HL-60 (cell line): Measurements from ENCODE around the gene TBL3.

Source experiments
- DNase-seq, 2 experiments: peaks; one replicate each; pipeline ENCODE4 v3.0.0-alpha.2; 2010 to 2020; ENCODE audit warnings: low read depth in 1 of 2, low spot score in 1 of 2
- H3K27ac ChIP-seq: fragments of 250-450 bp; sonication (Bioruptor Pico); replicated peaks from 2 replicates; pipeline ENCODE4 v1.5.1; 2020; ENCODE audit warnings: mild to moderate bottlenecking, moderate library complexity
- H3K27me3 ChIP-seq: fragments of 250-450 bp; sonication (Bioruptor Pico); 2 replicates; pipeline ENCODE4 v1.5.1; 2021; ENCODE audit warnings: mild to moderate bottlenecking, moderate library complexity; ENCODE audit not compliant: insufficient read depth, poor library complexity, severe bottlenecking
- H3K4me3 ChIP-seq: replicated peaks from 2 replicates; pipeline ENCODE4 v1.5.1; 2011; ENCODE audit warnings: mild to moderate bottlenecking, control low read depth, low read length; ENCODE audit not compliant: insufficient read depth
- GABPA ChIP-seq: IDR thresholded peaks from 2 replicates; pipeline ENCODE4 v1.6.1; 2012; ENCODE audit warnings: low read depth
- POLR2AphosphoS5 ChIP-seq: IDR thresholded peaks from 2 replicates; pipeline ENCODE4 v1.6.1; 2012; ENCODE audit warnings: low read depth
- SPI1 ChIP-seq: IDR thresholded peaks from 2 replicates; pipeline ENCODE4 v1.6.1; 2012; ENCODE audit warnings: low read depth, mild to moderate bottlenecking, borderline replicate concordance
- TF ChIP-seq, protein P1 (sequence below): IDR thresholded peaks from 2 replicates; pipeline ENCODE4 v1.6.1; 2012; ENCODE audit warnings: low read depth; ENCODE audit not compliant: insufficient replicate concordance
- TF ChIP-seq, protein P2 (sequence below): IDR thresholded peaks from one replicate; pipeline ENCODE4 v1.5.1; 2011; ENCODE audit warnings: low read length, control low read depth, inconsistent platforms; ENCODE audit not compliant: insufficient read depth

TBL3 gene

DNA sequence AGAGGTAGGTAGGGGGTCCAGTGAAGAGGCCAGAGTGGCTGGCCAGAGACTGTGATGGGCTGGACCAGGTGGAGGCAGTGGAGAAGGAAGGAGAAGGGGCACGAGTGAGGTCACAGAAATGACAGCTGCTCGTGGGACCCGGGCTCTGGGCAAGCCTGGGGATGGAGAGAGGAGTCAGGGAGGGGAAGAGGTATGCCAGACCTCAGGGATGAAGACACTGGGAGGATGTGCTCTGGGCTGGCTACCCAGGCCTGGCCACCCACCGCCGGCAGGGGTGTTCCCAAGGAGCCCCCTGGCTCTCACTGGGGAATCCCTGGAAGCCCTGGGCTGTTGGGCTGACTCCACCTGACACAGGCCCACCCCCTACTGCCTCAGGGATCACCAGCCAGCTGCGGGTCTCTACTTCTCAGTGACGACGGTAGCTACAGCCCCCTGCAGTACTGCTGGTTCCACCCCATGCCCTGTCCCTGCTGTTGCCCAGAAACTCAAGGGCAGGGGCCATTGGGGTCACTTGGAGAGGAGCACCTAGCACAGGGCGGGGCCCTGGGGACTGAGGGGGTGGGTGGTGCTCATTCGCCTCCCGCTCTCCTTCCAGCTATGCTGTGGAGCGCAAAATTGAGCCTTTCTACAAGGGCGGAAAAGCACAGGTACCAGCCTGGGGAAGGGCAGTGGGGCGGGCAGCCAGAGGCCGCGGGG lies 1.8 kb downstream of the TBL3 start:
- Histone ChIP-seq H3K4me3 (no peak overlapping the region), H3K27ac (no peak overlapping the region), H3K27me3 (no peaks in the 10 kb centered on the region)
- TF ChIP-seq POLR2AphosphoS5 (no peak), SPI1 (no peak), GABPA (no peak)
- TF ChIP-seq, protein P1, sequence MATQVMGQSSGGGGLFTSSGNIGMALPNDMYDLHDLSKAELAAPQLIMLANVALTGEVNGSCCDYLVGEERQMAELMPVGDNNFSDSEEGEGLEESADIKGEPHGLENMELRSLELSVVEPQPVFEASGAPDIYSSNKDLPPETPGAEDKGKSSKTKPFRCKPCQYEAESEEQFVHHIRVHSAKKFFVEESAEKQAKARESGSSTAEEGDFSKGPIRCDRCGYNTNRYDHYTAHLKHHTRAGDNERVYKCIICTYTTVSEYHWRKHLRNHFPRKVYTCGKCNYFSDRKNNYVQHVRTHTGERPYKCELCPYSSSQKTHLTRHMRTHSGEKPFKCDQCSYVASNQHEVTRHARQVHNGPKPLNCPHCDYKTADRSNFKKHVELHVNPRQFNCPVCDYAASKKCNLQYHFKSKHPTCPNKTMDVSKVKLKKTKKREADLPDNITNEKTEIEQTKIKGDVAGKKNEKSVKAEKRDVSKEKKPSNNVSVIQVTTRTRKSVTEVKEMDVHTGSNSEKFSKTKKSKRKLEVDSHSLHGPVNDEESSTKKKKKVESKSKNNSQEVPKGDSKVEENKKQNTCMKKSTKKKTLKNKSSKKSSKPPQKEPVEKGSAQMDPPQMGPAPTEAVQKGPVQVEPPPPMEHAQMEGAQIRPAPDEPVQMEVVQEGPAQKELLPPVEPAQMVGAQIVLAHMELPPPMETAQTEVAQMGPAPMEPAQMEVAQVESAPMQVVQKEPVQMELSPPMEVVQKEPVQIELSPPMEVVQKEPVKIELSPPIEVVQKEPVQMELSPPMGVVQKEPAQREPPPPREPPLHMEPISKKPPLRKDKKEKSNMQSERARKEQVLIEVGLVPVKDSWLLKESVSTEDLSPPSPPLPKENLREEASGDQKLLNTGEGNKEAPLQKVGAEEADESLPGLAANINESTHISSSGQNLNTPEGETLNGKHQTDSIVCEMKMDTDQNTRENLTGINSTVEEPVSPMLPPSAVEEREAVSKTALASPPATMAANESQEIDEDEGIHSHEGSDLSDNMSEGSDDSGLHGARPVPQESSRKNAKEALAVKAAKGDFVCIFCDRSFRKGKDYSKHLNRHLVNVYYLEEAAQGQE: no peak
- TF ChIP-seq, protein P2, sequence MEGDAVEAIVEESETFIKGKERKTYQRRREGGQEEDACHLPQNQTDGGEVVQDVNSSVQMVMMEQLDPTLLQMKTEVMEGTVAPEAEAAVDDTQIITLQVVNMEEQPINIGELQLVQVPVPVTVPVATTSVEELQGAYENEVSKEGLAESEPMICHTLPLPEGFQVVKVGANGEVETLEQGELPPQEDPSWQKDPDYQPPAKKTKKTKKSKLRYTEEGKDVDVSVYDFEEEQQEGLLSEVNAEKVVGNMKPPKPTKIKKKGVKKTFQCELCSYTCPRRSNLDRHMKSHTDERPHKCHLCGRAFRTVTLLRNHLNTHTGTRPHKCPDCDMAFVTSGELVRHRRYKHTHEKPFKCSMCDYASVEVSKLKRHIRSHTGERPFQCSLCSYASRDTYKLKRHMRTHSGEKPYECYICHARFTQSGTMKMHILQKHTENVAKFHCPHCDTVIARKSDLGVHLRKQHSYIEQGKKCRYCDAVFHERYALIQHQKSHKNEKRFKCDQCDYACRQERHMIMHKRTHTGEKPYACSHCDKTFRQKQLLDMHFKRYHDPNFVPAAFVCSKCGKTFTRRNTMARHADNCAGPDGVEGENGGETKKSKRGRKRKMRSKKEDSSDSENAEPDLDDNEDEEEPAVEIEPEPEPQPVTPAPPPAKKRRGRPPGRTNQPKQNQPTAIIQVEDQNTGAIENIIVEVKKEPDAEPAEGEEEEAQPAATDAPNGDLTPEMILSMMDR: no peak
- no peak for DNase-seq

DNA sequence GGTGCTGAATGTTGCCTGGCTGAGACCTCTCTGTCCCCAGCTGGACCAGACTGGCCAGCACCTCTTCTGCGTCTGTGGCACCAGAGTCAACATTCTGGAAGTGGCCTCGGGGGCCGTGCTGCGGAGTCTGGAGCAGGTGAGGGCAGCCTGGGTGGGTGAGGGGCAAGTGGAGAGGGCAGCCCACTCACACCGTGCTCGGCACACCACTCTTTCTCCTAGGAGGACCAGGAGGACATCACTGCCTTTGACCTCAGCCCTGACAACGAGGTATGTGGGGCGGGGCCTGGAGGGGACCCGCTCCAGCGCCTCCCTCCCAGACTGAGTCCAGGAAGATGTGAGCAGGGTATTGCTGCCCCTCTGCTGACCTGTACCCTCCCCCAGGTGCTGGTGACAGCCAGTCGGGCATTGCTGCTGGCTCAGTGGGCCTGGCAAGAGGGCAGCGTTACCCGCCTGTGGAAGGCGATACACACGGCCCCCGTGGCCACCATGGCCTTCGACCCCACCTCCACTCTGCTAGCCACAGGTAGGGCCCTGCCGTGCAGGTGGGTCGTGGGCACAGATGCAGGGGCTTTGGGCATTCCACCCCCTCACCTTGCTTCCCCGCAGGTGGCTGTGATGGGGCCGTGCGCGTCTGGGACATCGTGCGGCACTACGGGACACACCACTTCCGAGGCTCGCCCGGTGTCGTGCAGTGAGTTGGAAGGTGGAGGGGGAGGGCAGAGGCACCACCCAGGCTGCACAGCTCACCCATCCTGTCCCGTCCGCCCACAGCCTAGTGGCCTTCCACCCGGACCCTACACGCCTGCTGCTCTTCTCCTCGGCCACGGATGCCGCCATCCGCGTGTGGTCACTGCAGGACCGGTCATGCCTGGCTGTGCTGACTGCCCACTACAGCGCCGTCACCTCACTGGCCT lies 2.6 kb downstream of the TBL3 start:
- TF ChIP-seq, protein P1: no peak
- TF ChIP-seq POLR2AphosphoS5 (no peak), GABPA (no peak), SPI1 (no peak)
- TF ChIP-seq, protein P2: no peak
- Histone ChIP-seq H3K27me3 (no peaks in the 10 kb centered on the region), H3K27ac (no peak overlapping the region), H3K4me3 (no peak overlapping the region)
- DNase-seq: no peak

GRCh38 chr16:1975432-1976215 lies 3.8 kb downstream of the TBL3 start:
- TF ChIP-seq GABPA (no peak), POLR2AphosphoS5 (no peak), SPI1 (no peak)
- TF ChIP-seq, protein P1: no peak
- TF ChIP-seq, protein P2: no peak
- H3K27ac ChIP-seq: no peak overlapping the region
- H3K4me3 ChIP-seq: no peak overlapping the region
- peaks cover 9% of the 10 kb centered on the region for H3K27me3 ChIP-seq
- DNase-seq: no peak
